Tibial nerve (tissue), 3 donors: ENCODE measurements around the gene ZNF865.

Experiments
- POLR2A ChIP-seq, 2 donors: fragments of 450-650 bp; IDR thresholded peaks; one replicate each; pipeline ENCODE4 v1.6.1; 2017; ENCODE audit warnings: antibody characterized with exemption in 2 of 2, mild to moderate bottlenecking in 2 of 2, moderate library complexity in 2 of 2
- TF ChIP-seq, protein P1 (sequence below), 5 experiments: fragments of 200-600 bp in 3 of 5; fragments of 450-650 bp in 2 of 5; sonication (generic) in 3 of 5; IDR thresholded peaks; one replicate each; pipeline ENCODE4 v1.5.1; 2016 to 2019; ENCODE audit warnings: antibody characterized with exemption in 5 of 5, mild to moderate bottlenecking in 3 of 5, moderate library complexity in 2 of 5

DNA sequence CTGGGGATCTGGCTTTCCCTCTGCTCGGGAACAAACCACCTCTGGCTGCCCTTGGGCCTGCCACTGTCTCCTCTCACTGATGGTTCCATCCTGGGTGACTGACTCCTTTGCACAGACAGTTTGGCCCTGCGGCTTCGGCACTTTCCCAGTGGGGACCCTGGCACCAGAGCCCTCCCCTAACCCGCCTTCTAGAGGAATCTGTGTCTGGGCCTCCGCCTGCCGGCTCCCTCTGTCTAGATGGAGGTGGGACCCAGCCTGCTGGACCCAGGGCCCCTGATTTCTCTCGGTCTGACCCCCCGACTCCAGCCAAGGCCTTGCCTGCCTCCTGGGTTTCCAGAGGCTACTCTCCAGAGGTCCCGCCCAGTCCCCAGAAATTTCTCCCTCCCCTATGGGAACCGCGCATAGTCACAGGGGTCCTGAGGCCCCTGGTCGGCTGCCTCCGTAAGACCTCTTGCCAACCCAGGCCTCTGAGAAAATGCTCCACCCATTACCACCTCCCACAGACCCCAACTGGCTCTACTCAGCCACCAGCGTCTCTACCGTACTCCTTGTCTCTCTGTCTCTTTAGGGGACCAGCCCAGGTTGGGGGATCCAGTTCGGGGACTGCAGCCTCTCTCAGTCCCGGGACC, 45.3 kb downstream of the ZNF865 start:
- TF ChIP-seq, protein P1, sequence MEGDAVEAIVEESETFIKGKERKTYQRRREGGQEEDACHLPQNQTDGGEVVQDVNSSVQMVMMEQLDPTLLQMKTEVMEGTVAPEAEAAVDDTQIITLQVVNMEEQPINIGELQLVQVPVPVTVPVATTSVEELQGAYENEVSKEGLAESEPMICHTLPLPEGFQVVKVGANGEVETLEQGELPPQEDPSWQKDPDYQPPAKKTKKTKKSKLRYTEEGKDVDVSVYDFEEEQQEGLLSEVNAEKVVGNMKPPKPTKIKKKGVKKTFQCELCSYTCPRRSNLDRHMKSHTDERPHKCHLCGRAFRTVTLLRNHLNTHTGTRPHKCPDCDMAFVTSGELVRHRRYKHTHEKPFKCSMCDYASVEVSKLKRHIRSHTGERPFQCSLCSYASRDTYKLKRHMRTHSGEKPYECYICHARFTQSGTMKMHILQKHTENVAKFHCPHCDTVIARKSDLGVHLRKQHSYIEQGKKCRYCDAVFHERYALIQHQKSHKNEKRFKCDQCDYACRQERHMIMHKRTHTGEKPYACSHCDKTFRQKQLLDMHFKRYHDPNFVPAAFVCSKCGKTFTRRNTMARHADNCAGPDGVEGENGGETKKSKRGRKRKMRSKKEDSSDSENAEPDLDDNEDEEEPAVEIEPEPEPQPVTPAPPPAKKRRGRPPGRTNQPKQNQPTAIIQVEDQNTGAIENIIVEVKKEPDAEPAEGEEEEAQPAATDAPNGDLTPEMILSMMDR (IDR thresholded peaks at IDR 0.05): no peak
- TF ChIP-seq POLR2A (IDR thresholded peaks at IDR 0.05): no peak
